Loucy (cell line): ENCODE data around the gene TELO2.

Experiments used
- H2AFZ ChIP-seq: fragments of 200-600 bp; sonication (generic); 2 replicates; pipeline ENCODE4 v1.6.0; 2016; ENCODE audit warnings: antibody characterized with exemption, mild to moderate bottlenecking, low read length, moderate library complexity
- H3F3A ChIP-seq: fragments of 200-600 bp; 2 replicates; pipeline ENCODE4 v1.6.0; 2016; ENCODE audit warnings: antibody characterized with exemption, low read depth, mild to moderate bottlenecking
- H3K27me3 ChIP-seq: fragments of 200-600 bp; sonication (generic); 2 replicates; pipeline ENCODE4 v1.6.1; 2014; ENCODE audit warnings: low read length, mild to moderate bottlenecking; ENCODE audit not compliant: insufficient read depth, poor library complexity, severe bottlenecking
- H3K36me3 ChIP-seq: fragments of 200-600 bp; sonication (generic); 2 replicates; pipeline ENCODE4 v1.6.1; 2016; ENCODE audit warnings: low read length; ENCODE audit not compliant: insufficient read depth
- H3K4me1 ChIP-seq: fragments of 200-600 bp; sonication (generic); 2 replicates; pipeline ENCODE4 v1.5.1; 2014; ENCODE audit warnings: low read length, mild to moderate bottlenecking; ENCODE audit not compliant: insufficient read depth, poor library complexity, severe bottlenecking
- H3K4me2 ChIP-seq: fragments of 200-600 bp; sonication (generic); 2 replicates; pipeline ENCODE4 v1.6.0; 2014; ENCODE audit warnings: antibody characterized with exemption, low read length, low read depth, mild to moderate bottlenecking; ENCODE audit not compliant: poor library complexity, severe bottlenecking
- H3K4me3 ChIP-seq: fragments of 200-600 bp; sonication (generic); 2 replicates; pipeline ENCODE4 v1.5.1; 2014; ENCODE audit warnings: low read length, mild to moderate bottlenecking, mixed read lengths; ENCODE audit not compliant: poor library complexity, severe bottlenecking
- H3K79me2 ChIP-seq: fragments of 200-600 bp; sonication (generic); 2 replicates; pipeline ENCODE4 v1.6.1; 2014; ENCODE audit warnings: low read length; ENCODE audit not compliant: insufficient read depth
- H3K9ac ChIP-seq: fragments of 200-600 bp; sonication (generic); 2 replicates; pipeline ENCODE4 v1.6.0; 2014; ENCODE audit warnings: mild to moderate bottlenecking, low read depth, low read length, moderate library complexity; ENCODE audit not compliant: poor library complexity, severe bottlenecking
- H3K9me2 ChIP-seq: fragments of 200-600 bp; sonication (generic); replicated peaks from 2 replicates; pipeline ENCODE4 v1.6.1; 2016; ENCODE audit warnings: low read depth, low read length, mixed read lengths
- H3K9me3 ChIP-seq: fragments of 200-600 bp; sonication (generic); 2 replicates; pipeline ENCODE4 v1.6.1; 2014; ENCODE audit warnings: mild to moderate bottlenecking, antibody characterized with exemption, low read length, low read depth; ENCODE audit not compliant: insufficient read depth
- H4K20me1 ChIP-seq: fragments of 200-600 bp; sonication (generic); 2 replicates; pipeline ENCODE4 v1.6.0; 2014; ENCODE audit warnings: antibody characterized with exemption, low read length, mild to moderate bottlenecking; ENCODE audit not compliant: insufficient read depth, poor library complexity, severe bottlenecking
- CTCF ChIP-seq: fragments of 200-600 bp; sonication (generic); conservative IDR thresholded peaks from 2 replicates; pipeline ENCODE4 v1.5.1; 2014; ENCODE audit warnings: mild to moderate bottlenecking, antibody characterized with exemption, low read length
- EZH2phosphoT487 ChIP-seq: fragments of 200-600 bp; IDR thresholded peaks from 2 replicates; pipeline ENCODE4 v1.6.1; 2018; ENCODE audit warnings: antibody characterized with exemption, mild to moderate bottlenecking, moderate library complexity, borderline replicate concordance

The TELO2 gene

DNA sequence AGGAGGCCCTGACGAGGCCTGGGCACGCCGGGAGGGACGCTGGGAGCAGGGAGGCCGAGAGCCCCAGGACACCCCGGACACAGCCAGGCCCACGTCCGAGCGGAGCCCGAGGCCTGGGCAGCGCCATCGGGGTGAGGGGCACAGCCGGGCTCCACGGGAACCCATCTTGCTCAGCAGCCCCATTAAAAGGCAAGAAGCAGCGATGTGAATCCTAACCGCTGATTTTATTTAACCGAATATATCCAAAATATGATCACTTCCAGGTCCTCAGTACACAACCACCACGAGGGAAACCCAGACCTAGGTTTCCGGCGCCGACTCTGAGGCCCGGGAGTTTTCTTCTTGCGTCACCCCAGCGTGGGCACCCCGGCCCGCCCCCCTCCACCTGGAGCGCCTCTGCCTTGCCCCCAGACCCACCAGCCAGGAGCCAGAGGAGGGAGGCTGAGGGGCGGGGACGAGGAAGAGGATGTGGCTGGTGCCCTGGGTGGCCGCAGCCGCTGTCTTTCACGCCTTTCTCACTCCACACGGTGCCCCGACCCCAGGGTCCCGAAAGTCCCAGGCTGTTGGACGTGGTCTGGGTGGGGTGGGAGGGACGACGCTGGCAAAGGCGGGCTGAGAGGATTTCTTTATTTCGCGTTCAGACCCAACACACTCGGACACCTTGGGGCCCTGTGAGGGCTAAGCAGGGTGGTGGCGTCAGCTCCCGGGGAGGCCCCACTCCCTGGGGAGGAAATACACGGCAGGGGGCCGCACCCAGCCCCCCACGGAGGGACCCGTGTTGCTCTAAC is 48.2 kb upstream of the TELO2 start:
- H3K9me2 ChIP-seq = no peaks in the 10 kb centered on the region
- H3F3A ChIP-seq = no peaks in the 10 kb centered on the region
- no peak for TF ChIP-seq CTCF
- TF ChIP-seq EZH2phosphoT487 = no peak
- H3K4me1 ChIP-seq = no peaks in the 10 kb centered on the region
- no peak overlapping the region for H3K9ac ChIP-seq
- H3K4me2 ChIP-seq = no peak overlapping the region
- H4K20me1 ChIP-seq = no peaks in the 10 kb centered on the region
- H3K9me3 ChIP-seq = no peaks in the 10 kb centered on the region
- no peaks in the 10 kb centered on the region for H3K27me3 ChIP-seq
- no peaks in the 10 kb centered on the region for H3K36me3 ChIP-seq
- H3K79me2 ChIP-seq = no peaks in the 10 kb centered on the region
- H2AFZ ChIP-seq = no peak overlapping the region
- H3K4me3 ChIP-seq = no peak overlapping the region

GRCh38 chr16:1445518-1446203 is 47.5 kb upstream of the TELO2 start:
- no peak overlapping the region for H3K4me3 ChIP-seq
- H3K36me3 ChIP-seq = no peaks in the 10 kb centered on the region
- H3K4me1 ChIP-seq = no peaks in the 10 kb centered on the region
- no peaks in the 10 kb centered on the region for H3K27me3 ChIP-seq
- H3K9ac ChIP-seq = no peak overlapping the region
- no peaks in the 10 kb centered on the region for H3K9me3 ChIP-seq
- H3K4me2 ChIP-seq = no peak overlapping the region
- H3F3A ChIP-seq = no peaks in the 10 kb centered on the region
- TF ChIP-seq CTCF (no peak), EZH2phosphoT487 (no peak)
- no peaks in the 10 kb centered on the region for H4K20me1 ChIP-seq
- H3K79me2 ChIP-seq = no peaks in the 10 kb centered on the region
- H2AFZ ChIP-seq = no peak overlapping the region
- H3K9me2 ChIP-seq = no peaks in the 10 kb centered on the region

- no peak overlapping the region for H3K4me2 ChIP-seq
- H3K36me3 ChIP-seq = no peaks in the 10 kb centered on the region
- H3F3A ChIP-seq = no peaks in the 10 kb centered on the region
- no peak overlapping the region for H3K4me3 ChIP-seq
- no peaks in the 10 kb centered on the region for H3K9me3 ChIP-seq
- H3K4me1 ChIP-seq = no peaks in the 10 kb centered on the region
- no peak overlapping the region for H3K9ac ChIP-seq
- no peaks in the 10 kb centered on the region for H3K27me3 ChIP-seq
- no peaks in the 10 kb centered on the region for H4K20me1 ChIP-seq
- no peak overlapping the region for H2AFZ ChIP-seq
- H3K79me2 ChIP-seq = no peaks in the 10 kb centered on the region
- no peak for TF ChIP-seq EZH2phosphoT487
- TF ChIP-seq CTCF = no peak
- H3K9me2 ChIP-seq = no peaks in the 10 kb centered on the region
These were observed 46.7 kb upstream of the TELO2 start for GRCh38 chr16:1446296-1447080.
